ENCODE results near the gene LGALS16.
"Not testable (repeated sequence)": the region's sequence is repeated elsewhere in the genome, so short reads cannot be mapped to it uniquely, and the experiment has no call there.

DNA sequence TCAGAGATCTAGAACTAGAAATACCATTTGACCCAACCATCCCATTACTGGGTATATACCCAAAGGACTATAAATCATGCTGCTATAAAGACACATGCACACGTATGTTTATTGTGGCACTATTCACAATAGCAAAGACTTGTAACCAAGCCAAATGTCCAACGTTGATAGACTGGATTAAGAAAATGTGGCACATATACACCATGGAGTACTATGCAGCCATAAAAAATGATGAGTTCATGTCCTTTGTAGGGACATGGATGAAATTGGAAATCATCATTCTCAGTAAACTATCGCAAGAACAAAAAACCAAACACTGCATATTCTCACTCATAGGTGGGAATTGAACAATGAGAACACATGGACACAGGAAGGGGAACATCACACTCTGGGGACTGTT lies 14.1 kb downstream of the LGALS16 start:
- TF ChIP-seq, protein P1, sequence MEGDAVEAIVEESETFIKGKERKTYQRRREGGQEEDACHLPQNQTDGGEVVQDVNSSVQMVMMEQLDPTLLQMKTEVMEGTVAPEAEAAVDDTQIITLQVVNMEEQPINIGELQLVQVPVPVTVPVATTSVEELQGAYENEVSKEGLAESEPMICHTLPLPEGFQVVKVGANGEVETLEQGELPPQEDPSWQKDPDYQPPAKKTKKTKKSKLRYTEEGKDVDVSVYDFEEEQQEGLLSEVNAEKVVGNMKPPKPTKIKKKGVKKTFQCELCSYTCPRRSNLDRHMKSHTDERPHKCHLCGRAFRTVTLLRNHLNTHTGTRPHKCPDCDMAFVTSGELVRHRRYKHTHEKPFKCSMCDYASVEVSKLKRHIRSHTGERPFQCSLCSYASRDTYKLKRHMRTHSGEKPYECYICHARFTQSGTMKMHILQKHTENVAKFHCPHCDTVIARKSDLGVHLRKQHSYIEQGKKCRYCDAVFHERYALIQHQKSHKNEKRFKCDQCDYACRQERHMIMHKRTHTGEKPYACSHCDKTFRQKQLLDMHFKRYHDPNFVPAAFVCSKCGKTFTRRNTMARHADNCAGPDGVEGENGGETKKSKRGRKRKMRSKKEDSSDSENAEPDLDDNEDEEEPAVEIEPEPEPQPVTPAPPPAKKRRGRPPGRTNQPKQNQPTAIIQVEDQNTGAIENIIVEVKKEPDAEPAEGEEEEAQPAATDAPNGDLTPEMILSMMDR (IDR thresholded peaks at IDR 0.05; ENCODE audit: low read depth, low read length, poor library complexity, severe bottlenecking) = not testable (repeated sequence)
- TF ChIP-seq EZH2phosphoT487 (IDR thresholded peaks at IDR 0.05; ENCODE audit: borderline replicate concordance, low read length) = not testable (repeated sequence)

Data from DOHH2 (cell line).